ENCODE results near the gene PDE3B. TPM values are rescaled to one million over a fixed set of nuclear protein-coding genes. Genes with fewer than 3 reads are reported as not detected.
"Not testable (repeated sequence)": the region's sequence is repeated elsewhere in the genome, so short reads cannot be mapped to it uniquely, and the experiment has no call there.

PDE3B gene
- total RNA-seq, 1 donor from 2014 or later, result 62.8 TPM

DNA sequence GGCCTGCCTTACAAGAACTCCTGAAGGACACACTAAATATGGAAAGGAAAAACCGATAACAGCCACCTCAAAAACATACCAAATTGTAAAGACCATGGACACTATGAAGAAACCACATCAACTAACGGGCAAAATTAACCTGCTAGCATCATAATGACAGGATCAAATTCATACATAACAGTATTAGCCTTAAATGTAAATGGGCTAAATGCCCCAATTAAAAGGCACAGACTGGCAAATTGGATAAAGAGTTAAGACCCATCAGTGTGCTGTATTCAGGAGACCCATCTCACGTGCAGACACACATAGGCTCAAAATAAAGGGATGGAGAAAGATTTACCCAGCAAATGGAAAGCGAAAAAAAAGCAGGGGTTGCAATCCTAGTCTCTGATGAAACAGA, 220.2 kb downstream of the PDE3B start:
- H3K27ac Mint-ChIP-seq; H3K4me1 Mint-ChIP-seq (ENCODE audit: low read depth); H3K4me3 Mint-ChIP-seq; H3K27me3 Mint-ChIP-seq (ENCODE audit: insufficient read depth); intact Hi-C loops (cut with micrococcal nuclease); DNase-seq (ENCODE audit: low spot score): not testable (repeated sequence)
- Mint-ChIP-seq H3K36me3 (ENCODE audit: low read depth) (peaks cover 60% of the 10 kb centered on the region), H3K9me3 (peaks cover 19% of the 10 kb centered on the region)

- intact Hi-C loops (cut with micrococcal nuclease), result no loop called here
- H3K27me3 Mint-ChIP-seq (ENCODE audit: insufficient read depth), result peaks cover 2% of the 10 kb centered on the region
- peak overlapping the region; percentile 33 for H3K27ac Mint-ChIP-seq
- peaks cover 20% of the 10 kb centered on the region for H3K4me1 Mint-ChIP-seq (ENCODE audit: low read depth)
- peaks cover 55% of the 10 kb centered on the region for H3K36me3 Mint-ChIP-seq (ENCODE audit: low read depth)
- no peak for DNase-seq (ENCODE audit: low spot score)
- no peaks in the 10 kb centered on the region for H3K9me3 Mint-ChIP-seq
- H3K4me3 Mint-ChIP-seq, result no peak overlapping the region
These were observed 228.4 kb downstream of the PDE3B start for GRCh38 chr11:14872032-14872431.

- H3K36me3 Mint-ChIP-seq (ENCODE audit: low read depth), result peaks cover 60% of the 10 kb centered on the region
- intact Hi-C loops (cut with micrococcal nuclease), result loop anchor here (2.0 kb wide), 1 partner anchor 15 kb away; no protein-coding TSS in a partner anchor
- peaks cover 2% of the 10 kb centered on the region for H3K27me3 Mint-ChIP-seq (ENCODE audit: insufficient read depth)
- no peaks in the 10 kb centered on the region for H3K9me3 Mint-ChIP-seq
- H3K4me1 Mint-ChIP-seq (ENCODE audit: low read depth), result peaks cover 20% of the 10 kb centered on the region
- no peak overlapping the region for H3K4me3 Mint-ChIP-seq
- no peak overlapping the region for H3K27ac Mint-ChIP-seq
- no peak for DNase-seq (ENCODE audit: low spot score)
These were observed 230.0 kb downstream of the PDE3B start for GRCh38 chr11:14873632-14874031.

GRCh38 chr11:14875163-14875562, 231.6 kb downstream of the PDE3B start:
- intact Hi-C loops (cut with micrococcal nuclease), result loop anchor here (2.0 kb wide), 1 partner anchor 16 kb away; no protein-coding TSS in a partner anchor
- Mint-ChIP-seq H3K4me3 (no peak overlapping the region), H3K27ac (no peak overlapping the region), H3K9me3 (no peaks in the 10 kb centered on the region), H3K27me3 (ENCODE audit: insufficient read depth) (peaks cover 2% of the 10 kb centered on the region), H3K4me1 (ENCODE audit: low read depth) (peaks cover 20% of the 10 kb centered on the region), H3K36me3 (ENCODE audit: low read depth) (peaks cover 57% of the 10 kb centered on the region)
- DNase-seq (ENCODE audit: low spot score), result no peak

DNA sequence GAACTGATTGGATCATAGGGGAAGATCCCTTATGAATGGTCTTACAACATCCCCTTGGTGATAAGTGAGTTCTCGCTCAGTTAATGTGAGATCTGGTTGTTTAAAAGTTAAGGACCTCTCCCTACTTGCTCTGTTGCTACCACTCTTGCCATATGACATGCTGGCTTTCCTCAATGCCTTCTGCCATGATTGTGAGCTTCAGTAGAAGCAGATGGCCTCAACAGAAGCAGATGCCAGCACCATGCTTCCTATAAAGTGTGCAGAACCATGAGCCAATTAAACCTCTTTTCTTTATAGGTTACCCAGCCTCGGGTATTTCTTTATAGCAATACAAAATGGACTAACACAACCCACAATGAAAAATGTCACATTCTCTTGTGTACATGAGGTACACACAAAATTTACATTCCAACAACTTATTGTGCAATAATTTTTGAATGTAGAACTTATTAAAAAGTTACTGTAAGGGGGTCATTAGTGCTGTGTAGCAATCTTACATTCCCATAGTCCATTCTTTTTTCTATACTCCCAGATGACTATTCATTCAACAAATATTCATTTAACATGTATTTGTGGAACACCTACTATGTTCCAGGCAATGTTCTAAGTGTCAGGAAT, 238.1 kb downstream of the PDE3B start:
- Mint-ChIP-seq H3K27ac (no peak overlapping the region), H3K4me3 (no peak overlapping the region)

GRCh38 chr11:14882196-14882595, 238.6 kb downstream of the PDE3B start:
- H3K27me3 Mint-ChIP-seq (ENCODE audit: insufficient read depth), result no peaks in the 10 kb centered on the region
- no peak for DNase-seq (ENCODE audit: low spot score)
- H3K9me3 Mint-ChIP-seq, result peaks cover 7% of the 10 kb centered on the region
- H3K36me3 Mint-ChIP-seq (ENCODE audit: low read depth), result peaks cover 56% of the 10 kb centered on the region
- H3K4me1 Mint-ChIP-seq (ENCODE audit: low read depth), result peaks cover 16% of the 10 kb centered on the region
- no peak overlapping the region for H3K4me3 Mint-ChIP-seq
- no peak overlapping the region for H3K27ac Mint-ChIP-seq
- intact Hi-C loops (cut with micrococcal nuclease), result no loop called here

More for the DNA sequence above, 238.1 kb downstream of the PDE3B start:
- H3K4me1 Mint-ChIP-seq (ENCODE audit: low read depth), result peaks cover 11% of the 10 kb centered on the region
- H3K36me3 Mint-ChIP-seq (ENCODE audit: low read depth), result peaks cover 53% of the 10 kb centered on the region
- no peak for DNase-seq (ENCODE audit: low spot score)
- H3K9me3 Mint-ChIP-seq, result peaks cover 7% of the 10 kb centered on the region
- H3K27me3 Mint-ChIP-seq (ENCODE audit: insufficient read depth), result no peaks in the 10 kb centered on the region
- intact Hi-C loops (cut with micrococcal nuclease), result no loop called here

GRCh38 chr11:14883683-14884082, 240.1 kb downstream of the PDE3B start:
- H3K4me3 Mint-ChIP-seq; intact Hi-C loops (cut with micrococcal nuclease); H3K27me3 Mint-ChIP-seq (ENCODE audit: insufficient read depth); H3K27ac Mint-ChIP-seq; DNase-seq (ENCODE audit: low spot score); H3K9me3 Mint-ChIP-seq: not testable (repeated sequence)
- Mint-ChIP-seq H3K4me1 (ENCODE audit: low read depth) (peaks cover 31% of the 10 kb centered on the region), H3K36me3 (ENCODE audit: low read depth) (peaks cover 50% of the 10 kb centered on the region)

DNA sequence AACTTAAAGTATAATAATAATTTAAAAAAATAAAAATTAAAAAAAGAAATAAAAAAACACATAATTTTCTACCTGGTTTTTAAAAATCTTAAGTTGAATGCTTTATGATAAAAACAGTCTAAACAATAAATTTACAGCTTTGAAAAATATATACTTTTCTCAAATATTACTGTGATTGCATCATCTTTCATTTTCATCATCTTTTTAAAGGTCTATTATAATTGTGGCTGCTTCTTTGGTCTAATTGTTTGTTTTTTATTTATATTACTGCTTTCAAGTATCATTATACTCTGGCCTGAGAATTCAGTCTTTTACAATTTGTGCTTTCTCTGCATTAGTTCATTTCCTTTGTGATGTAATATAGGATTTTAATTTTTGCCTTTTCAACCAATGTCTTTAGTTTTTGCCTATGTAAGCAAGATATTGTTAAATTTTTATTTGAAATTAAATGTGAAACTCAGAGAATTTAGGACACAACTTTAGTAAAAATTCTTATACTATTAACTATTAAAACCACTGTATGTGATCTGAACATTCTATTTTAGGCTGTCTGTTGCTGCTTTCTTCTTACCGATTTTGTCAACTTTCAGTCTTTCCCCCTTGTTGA, 241.2 kb downstream of the PDE3B start:
- intact Hi-C loops (cut with micrococcal nuclease), result no loop called here
- Mint-ChIP-seq H3K4me1 (ENCODE audit: low read depth) (peaks cover 38% of the 10 kb centered on the region), H3K9me3 (peaks cover 7% of the 10 kb centered on the region), H3K36me3 (ENCODE audit: low read depth) (peaks cover 50% of the 10 kb centered on the region), H3K27ac (no peak overlapping the region), H3K27me3 (ENCODE audit: insufficient read depth) (no peaks in the 10 kb centered on the region), H3K4me3 (no peak overlapping the region)
- no peak for DNase-seq (ENCODE audit: low spot score)

DNA sequence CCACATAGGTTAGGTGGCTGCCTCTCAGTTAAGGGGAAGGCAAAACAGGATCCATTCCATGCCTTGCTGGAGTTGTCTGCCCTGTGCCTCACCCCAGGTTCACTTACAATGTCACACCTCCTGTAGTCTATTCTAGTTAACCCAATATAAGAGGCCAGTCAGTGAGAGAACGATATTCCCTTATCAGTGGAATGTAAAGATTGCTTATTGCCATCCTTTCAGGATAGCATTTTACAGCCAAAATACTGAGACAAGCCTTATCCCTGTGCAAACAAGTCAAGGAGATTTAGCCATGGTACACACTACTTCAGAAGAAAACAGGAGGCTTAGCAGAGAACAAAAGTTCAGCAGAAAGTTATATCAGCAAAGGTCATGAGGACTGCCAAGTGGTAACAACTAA, 242.9 kb downstream of the PDE3B start:
- H3K36me3 Mint-ChIP-seq (ENCODE audit: low read depth), result peaks cover 40% of the 10 kb centered on the region
- H3K9me3 Mint-ChIP-seq, result peaks cover 7% of the 10 kb centered on the region
- H3K27me3 Mint-ChIP-seq (ENCODE audit: insufficient read depth), result no peaks in the 10 kb centered on the region
- peaks cover 46% of the 10 kb centered on the region for H3K4me1 Mint-ChIP-seq (ENCODE audit: low read depth)
- DNase-seq (ENCODE audit: low spot score), result no peak
- intact Hi-C loops (cut with micrococcal nuclease), result no loop called here
- no peak overlapping the region for H3K27ac Mint-ChIP-seq
- no peak overlapping the region for H3K4me3 Mint-ChIP-seq

DNA sequence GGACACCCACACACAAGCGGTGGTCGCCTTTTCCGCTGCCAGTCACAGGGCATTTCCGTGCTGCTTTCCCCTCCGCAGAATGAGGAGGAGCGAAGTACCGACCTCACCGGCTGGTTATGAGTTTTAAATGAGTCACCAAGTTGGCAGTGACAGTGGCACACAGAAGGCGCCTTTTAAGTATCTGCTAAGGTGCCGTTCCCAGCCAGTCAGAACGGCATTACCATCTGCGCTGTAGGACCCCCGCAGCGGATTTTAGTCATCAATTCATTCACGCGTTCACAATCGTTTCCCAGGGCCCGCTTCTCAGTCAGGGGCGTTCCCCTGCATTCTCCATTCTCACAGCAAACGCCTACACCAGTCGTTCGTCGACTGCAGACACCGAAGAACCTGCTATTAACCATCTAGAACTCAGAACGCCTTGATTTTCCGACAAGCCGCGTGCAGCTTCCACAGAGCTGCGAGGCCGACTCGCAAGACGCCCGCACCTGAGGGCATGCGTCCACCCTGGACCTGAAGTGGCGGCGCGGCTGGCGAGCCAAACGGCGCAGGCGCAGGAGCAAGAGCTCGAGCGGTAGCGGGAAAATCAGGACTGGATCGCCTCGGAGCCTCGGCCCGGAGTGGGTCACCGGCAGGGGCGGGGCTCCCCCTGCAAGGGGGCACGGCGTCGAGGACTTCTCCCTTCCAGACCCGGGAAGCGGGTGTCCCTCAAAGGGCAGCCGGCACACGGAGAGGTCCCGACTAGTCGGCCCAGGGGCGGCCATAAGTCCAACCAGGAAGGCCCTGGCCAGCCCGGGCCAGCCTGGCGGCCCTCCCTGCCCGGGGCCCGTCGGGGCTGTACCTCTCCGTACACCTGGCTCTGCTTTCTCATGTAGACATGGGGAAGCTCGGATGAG, 247.8 kb downstream of the PDE3B start:
- Mint-ChIP-seq H3K36me3 (ENCODE audit: low read depth) (peaks cover 31% of the 10 kb centered on the region), H3K27ac (peak overlapping the region; percentile 98), H3K4me1 (ENCODE audit: low read depth) (peaks cover 68% of the 10 kb centered on the region), H3K27me3 (ENCODE audit: insufficient read depth) (no peaks in the 10 kb centered on the region), H3K4me3 (peak overlapping the region; percentile 90), H3K9me3 (peaks cover 5% of the 10 kb centered on the region)
- intact Hi-C loops (cut with micrococcal nuclease), result loop anchor here (1.0 to 5.0 kb wide), 13 partner anchors 13 to 1604 kb away; partner anchors contain the start of genes COPB1, FAR1 and PSMA1
- DNase-seq (ENCODE audit: low spot score), result peak; percentile 83

DNA sequence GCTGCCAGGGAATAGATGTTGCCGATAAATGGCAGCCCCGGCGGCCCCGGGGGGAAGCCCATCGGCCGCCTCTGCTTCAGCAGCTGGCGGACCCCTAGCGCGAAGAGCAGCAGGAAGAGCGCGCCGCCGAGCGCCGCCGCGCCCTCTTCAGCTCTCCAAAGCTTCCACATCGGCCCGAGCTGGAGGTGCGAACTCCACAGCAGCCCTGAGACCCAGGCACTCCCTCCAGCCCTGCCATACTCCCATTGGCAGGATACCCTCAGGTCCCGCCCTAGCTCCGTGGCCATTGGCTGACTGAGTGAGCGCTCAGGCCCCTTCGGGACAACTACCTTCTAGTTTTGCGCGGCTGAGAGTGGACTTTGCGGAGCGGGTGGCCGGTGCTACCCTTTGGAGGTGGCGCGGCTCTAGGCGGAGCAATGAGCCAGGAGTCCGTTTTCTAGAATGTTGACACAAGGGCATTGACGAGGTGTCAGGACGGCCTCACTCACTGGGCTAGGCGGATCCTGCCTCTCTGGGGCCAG, 248.5 kb downstream of the PDE3B start, which contains the start of gene CYP2R1:
TSS of gene CYP2R1 (minus strand) at position 196 of the 521 bp plus-strand sequence. CDS start at position 170, 26 bp downstream.
- peak within 1 kb of the TSS; percentile 98 for H3K27ac Mint-ChIP-seq
- peaks cover 61% of the 10 kb centered on the region for H3K4me1 Mint-ChIP-seq (ENCODE audit: low read depth)
- peaks cover 5% of the 10 kb centered on the region for H3K9me3 Mint-ChIP-seq
- intact Hi-C loops (cut with micrococcal nuclease), result loop anchor here (1.0 to 5.0 kb wide), 6 partner anchors 12 to 1605 kb away; partner anchors contain the start of genes COPB1 and FAR1
- H3K4me3 Mint-ChIP-seq, result peak within 1 kb of the TSS; percentile 90
- peak; percentile 90 for DNase-seq (ENCODE audit: low spot score)
- peaks cover 24% of the 10 kb centered on the region for H3K36me3 Mint-ChIP-seq (ENCODE audit: low read depth)
- no peaks in the 10 kb centered on the region for H3K27me3 Mint-ChIP-seq (ENCODE audit: insufficient read depth)

GRCh38 chr11:14892577-14892976, 249.0 kb downstream of the PDE3B start:
- Mint-ChIP-seq H3K36me3 (ENCODE audit: low read depth) (peaks cover 22% of the 10 kb centered on the region), H3K4me1 (ENCODE audit: low read depth) (peaks cover 56% of the 10 kb centered on the region), H3K9me3 (peaks cover 5% of the 10 kb centered on the region), H3K4me3 (peak overlapping the region; percentile 90), H3K27ac (peak overlapping the region; percentile 77), H3K27me3 (ENCODE audit: insufficient read depth) (no peaks in the 10 kb centered on the region)
- no peak for DNase-seq (ENCODE audit: low spot score)
- intact Hi-C loops (cut with micrococcal nuclease), result loop anchor here (1.0 to 5.0 kb wide), 6 partner anchors 12 to 1605 kb away; partner anchors contain the start of genes COPB1 and FAR1
